Measurements from ENCODE around the gene EVI5. TPM values are rescaled to one million over a fixed set of nuclear protein-coding genes. Genes with fewer than 3 reads are reported as not detected.
"Not testable (repeated sequence)": the region's sequence is repeated elsewhere in the genome, so short reads cannot be mapped to it uniquely, and the experiment has no call there.

Gene EVI5
- total RNA-seq, 1 experiment from 2014 or later = 12.8 TPM

DNA sequence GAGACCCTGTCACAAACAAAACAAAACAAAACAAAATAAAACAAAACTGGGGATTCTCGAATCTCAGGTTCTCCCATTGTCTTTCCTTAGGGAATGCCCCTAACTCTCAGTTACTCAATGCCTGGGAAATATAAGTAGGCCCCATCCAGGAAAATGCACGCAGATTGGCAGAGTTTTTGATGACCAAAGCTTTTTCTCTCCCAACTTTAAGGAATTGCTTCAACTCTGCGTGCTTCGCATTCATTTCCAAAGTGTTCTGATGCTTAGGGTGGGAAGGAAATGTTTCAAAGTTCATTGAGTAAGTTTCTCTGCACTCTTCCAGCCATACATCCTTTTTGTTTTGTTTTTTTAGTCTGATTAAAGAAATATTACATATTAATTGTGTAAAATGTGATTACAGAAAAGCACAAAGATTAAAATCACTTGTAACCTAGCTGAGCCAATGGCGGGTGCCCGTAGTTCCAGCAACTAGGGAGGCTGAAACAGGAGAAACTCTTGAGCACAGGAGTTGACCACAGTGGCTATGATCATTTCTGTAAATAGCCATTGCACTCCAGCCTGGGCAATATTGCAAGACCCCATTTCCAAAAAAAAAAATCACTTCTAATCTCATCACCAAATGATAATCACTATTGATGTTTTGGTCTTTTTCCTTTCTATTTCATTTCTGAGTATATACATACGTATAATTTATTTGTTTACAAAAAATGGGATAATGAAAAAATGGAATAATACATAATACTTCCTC is 18.4 kb upstream of the EVI5 start:
- H3K4me3 ChIP-seq = no peak overlapping the region
- DNase-seq = no peak
- no peaks in the 10 kb centered on the region for H3K36me3 ChIP-seq
- no peaks in the 10 kb centered on the region for H3K27me3 ChIP-seq
- no peaks in the 10 kb centered on the region for H3K9me3 ChIP-seq

DNA sequence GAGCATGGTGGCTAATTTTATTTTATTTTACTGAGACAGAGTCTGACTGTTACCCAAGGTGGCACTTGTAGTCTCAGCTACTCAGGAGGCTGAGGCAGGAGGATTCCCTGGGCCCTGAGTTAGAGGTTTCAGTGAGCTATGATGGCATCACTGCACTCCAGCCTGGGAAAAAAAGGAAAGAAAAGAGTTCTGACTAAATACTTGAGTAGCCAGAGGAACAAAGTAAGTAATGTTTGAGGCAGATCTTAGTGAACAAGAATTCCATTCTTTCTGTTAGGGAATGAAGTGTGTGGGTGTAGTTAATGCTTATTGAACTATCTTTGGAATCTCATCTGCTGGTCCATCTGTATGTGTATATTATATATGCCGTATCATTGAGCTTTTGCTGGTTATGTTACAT is 13.1 kb upstream of the EVI5 start:
- Histone ChIP-seq H3K9me3 (no peaks in the 10 kb centered on the region), H3K27me3 (no peaks in the 10 kb centered on the region), H3K4me3 (no peak overlapping the region), H3K36me3 (no peaks in the 10 kb centered on the region)
- no peak for DNase-seq

DNA sequence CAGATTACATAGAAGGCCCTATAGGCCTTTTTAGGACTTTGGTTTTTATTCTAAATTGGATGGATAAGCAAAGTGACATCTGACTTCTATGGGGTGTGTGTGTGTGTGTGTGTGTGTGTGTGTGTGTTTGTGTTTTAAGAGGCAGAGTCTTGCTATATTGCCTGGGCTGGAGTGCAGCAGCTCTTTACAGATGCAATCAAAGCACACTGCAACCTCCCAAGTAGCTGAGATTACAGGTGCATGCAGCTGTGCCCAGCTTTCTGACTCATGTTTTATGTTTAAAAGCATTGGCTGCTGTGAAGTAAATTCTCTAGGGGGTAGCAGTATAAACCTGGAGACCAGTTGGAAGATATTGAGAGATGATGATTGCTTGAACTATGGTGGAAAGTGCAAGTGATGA is 12.4 kb upstream of the EVI5 start:
- Histone ChIP-seq H3K4me3 (no peak overlapping the region), H3K36me3 (no peaks in the 10 kb centered on the region), H3K27me3 (no peaks in the 10 kb centered on the region), H3K9me3 (no peaks in the 10 kb centered on the region)
- peak; percentile 13 for DNase-seq

DNA sequence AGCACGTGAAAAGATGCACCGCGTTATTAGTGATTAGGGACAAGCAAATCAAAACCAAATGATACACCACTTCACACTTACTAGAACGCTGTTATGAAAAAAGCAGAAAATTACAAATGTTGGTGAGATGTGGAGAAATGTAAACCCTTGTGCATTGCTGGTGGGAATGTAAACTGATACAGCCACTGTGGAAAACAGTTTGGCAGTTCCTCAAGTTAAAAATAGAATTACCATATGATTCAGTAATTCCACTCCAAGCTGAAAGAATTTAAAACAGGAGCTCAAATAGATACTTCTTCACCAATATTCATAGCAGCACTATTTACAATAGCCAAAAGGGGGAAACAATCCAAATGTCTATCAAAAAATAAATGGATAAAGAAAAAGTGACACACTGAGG is 10.3 kb upstream of the EVI5 start:
- Histone ChIP-seq H3K4me3 (no peak overlapping the region), H3K9me3 (no peaks in the 10 kb centered on the region), H3K27me3 (no peaks in the 10 kb centered on the region), H3K36me3 (no peaks in the 10 kb centered on the region)
- DNase-seq = no peak

DNA sequence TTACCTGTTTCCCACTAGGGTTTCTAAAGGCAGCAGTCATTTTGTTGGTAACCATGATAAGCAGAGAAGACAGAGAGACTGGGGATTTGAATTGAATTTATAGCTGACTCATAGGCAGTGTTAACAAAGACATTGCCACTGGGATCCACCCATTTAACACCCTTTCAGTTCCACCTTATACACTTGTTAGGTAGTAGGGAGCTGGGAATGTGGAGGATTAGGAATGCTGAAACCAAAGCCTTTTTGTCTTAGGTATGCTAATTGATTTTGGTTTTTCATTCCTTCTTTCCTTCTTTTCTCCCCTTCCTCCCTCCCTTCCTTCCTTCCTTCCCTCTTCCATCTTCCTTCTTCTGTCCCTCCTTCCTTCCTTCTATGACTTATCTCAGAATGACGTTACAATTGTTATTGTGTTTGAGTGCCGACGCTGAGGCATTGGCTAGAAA is 7.5 kb upstream of the EVI5 start:
- H3K27me3 ChIP-seq = no peaks in the 10 kb centered on the region
- H3K36me3 ChIP-seq = no peaks in the 10 kb centered on the region
- H3K4me3 ChIP-seq = no peak overlapping the region
- H3K9me3 ChIP-seq = no peaks in the 10 kb centered on the region
- DNase-seq = no peak

DNA sequence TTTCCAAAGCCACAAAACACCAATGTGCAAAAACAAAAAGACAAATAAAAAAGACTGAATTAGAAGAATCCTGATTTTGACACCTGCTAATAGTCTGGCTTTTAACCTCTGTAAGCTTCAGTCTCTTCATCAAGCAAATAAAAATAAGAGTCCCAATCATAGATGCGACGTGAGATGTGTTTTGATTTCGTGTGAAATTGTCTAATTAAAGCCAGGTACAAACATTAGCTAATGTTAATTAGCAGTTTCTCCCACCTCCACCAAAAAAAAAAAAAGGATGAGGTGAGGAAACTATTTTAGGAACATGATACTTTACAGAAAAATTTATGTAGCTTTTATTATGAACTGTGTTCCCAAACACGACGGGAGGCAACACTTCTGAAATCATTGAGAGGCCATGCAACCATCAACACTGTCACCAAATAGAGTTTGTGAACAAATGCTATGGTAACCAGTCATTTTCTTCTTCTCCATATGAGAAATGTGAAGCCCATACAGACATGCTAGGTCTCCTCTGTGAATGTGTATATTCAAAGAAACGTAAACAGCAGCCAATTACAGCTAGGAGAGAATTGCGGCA is 6.7 kb upstream of the EVI5 start:
- H3K27me3 ChIP-seq = no peaks in the 10 kb centered on the region
- H3K9me3 ChIP-seq = no peaks in the 10 kb centered on the region
- no peak for DNase-seq
- no peak overlapping the region for H3K4me3 ChIP-seq
- H3K36me3 ChIP-seq = no peaks in the 10 kb centered on the region

DNA sequence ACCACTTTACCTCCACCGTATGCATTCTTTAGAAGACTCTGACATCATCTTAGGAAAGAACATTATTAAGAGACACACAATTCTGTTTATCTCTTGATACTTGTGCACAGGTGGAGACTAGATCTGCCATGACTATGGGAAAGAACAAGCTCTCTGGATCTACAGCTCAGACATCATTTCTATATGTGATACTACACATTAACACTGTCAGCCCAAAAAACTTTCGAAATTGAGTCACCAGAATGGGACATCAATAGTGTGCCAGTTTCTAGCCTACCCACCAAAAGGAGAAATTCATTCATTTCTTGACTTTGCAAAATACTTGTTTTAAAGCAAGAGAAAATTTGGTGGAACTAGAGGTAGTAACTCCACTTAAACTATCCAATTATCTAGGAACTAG is 6.0 kb upstream of the EVI5 start:
- Histone ChIP-seq H3K4me3 (no peak overlapping the region), H3K9me3 (no peaks in the 10 kb centered on the region), H3K36me3 (no peaks in the 10 kb centered on the region), H3K27me3 (no peaks in the 10 kb centered on the region)
- DNase-seq = no peak

DNA sequence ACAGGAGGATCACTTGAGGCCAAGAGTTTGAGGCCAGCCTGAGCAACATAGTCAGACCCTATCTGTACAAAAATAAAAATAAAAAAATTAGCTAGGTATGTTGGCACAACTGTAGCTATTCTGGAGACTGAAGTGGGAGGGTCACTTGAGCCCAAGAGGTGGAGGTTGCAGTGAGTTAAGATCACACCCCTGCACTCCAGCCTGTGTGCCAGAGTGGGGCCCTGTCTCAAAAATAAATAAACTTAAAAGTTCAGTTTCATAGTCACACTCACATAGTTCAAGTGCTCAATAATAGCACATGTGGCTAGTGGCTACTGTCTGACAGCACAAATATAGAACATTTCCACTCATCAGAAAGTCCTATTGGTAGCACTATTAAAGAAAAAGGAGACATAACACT is 5.2 kb upstream of the EVI5 start:
- H3K36me3 ChIP-seq = no peaks in the 10 kb centered on the region
- no peaks in the 10 kb centered on the region for H3K9me3 ChIP-seq
- H3K27me3 ChIP-seq = no peaks in the 10 kb centered on the region
- H3K4me3 ChIP-seq = no peak overlapping the region
- no peak for DNase-seq

DNA sequence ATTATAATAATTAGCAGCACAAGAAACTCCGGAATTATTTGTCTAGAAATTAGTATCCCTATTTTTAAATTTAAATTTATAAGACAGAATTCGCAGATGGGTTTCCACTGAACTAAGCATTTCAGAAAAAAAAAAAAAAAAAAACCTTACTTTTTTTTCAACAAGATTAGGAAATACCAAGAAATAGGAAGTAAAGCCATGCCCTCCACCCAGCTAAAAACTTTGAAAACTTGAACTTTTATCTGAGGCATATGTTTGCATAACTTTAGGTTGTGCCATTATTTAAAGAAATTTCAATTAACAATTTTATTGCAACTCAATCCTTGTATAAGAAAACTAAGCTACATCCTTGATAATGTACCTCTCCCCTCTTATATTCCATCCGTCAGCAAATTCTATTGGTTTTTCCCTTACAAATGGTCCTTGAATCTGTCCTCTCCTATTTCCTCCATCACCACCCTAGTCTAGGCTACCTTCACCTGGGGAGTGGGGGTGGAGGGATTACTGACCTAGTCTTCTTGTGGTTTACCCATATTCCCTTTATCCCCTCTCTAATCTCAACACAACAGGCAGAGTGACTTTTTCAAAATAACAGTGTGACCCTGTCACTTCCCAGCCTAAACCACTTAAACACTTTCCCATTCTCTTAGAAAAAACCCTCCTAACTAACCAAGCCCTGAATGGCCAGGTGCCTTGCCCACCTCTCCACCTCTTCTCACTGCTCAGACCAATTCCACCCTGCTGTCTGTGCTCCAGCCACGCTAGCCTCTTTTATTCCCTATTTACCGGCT is 1.4 kb upstream of the EVI5 start:
- H3K36me3 ChIP-seq = no peaks in the 10 kb centered on the region
- H3K4me3 ChIP-seq = peak overlapping the region; percentile 81
- DNase-seq = no peak

DNA sequence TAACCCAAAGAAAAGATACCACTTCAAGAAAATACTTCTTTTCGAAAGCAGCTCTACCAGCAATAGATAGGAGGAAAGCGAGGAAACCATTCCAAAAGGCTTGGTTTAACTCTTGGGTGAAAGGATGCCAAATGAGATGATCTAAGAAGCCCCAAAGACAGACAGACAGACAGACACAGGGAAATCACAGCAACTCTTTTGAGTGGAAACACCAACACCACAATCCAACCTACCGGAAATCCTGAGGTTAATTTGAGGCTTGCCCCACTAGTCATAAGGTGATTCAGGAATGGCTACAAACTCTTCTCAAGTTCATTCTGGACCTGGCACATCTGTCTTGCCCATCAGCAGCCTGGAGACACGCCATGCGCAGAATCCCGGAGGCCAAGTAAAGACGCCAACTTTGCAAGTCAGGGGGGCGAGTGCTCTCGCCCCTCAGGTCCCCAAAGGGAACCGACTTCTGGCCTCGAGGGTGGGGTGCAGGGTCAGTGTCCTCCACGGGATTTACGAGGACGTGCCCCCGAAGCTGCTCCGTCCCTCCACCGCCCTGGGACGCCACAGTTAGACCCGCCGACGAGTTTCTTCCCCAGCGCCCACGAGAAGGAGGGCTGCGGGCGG is 778 bp downstream of the EVI5 start:
- peak; percentile 50 for DNase-seq
- Histone ChIP-seq H3K4me3 (peak overlapping the region; percentile 81), H3K27me3 (no peaks in the 10 kb centered on the region), H3K9me3 (no peaks in the 10 kb centered on the region), H3K36me3 (no peaks in the 10 kb centered on the region)

More for the DNA sequence above, 1.4 kb upstream of the EVI5 start:
- Histone ChIP-seq H3K9me3 (no peaks in the 10 kb centered on the region), H3K27me3 (no peaks in the 10 kb centered on the region)

DNA sequence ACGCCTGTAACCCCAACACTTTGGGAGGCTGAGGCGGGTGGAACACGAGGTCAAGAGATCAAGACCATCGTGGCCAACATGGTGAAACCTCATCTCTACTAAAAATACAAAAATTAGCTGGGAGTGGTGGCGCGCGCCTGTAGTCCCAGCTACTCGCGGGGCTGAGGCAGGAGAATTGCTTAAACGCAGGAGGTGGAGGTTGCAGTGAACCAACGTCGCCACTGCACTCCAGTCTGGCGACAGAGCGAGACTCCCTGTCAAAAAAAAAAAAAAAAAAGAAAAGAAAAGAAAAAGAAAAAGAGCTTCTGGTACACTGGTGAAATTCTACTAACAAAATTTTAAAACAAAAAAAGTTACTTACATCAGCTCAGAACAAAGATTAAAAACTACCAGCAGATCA is 1.4 kb downstream of the EVI5 start:
- H3K9me3 ChIP-seq, H3K27me3 ChIP-seq, H3K36me3 ChIP-seq: not testable (repeated sequence)
- peak; percentile 4 for DNase-seq
- peak overlapping the region; percentile 81 for H3K4me3 ChIP-seq

DNA sequence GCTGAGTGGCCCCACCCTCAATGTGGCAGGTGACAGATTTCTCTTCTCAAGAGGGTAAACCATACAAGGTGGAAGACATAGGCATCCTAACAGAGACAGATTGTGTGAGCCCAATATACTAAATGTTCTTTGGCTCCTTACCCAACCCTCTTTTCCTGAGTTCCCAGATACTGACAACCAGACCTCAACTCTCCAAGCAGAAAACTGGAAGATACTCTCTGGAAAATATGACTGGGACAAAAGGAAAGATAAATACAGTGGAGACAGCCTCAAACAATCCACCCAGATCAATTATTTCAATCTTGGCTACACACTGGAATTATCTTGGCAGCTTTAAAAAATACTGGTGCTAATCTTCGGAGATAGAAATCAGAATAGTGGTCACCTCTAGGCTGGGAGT is 6.5 kb downstream of the EVI5 start:
- Histone ChIP-seq H3K4me3 (no peak overlapping the region), H3K27me3 (no peaks in the 10 kb centered on the region), H3K9me3 (no peaks in the 10 kb centered on the region), H3K36me3 (no peaks in the 10 kb centered on the region)
- DNase-seq = no peak

DNA sequence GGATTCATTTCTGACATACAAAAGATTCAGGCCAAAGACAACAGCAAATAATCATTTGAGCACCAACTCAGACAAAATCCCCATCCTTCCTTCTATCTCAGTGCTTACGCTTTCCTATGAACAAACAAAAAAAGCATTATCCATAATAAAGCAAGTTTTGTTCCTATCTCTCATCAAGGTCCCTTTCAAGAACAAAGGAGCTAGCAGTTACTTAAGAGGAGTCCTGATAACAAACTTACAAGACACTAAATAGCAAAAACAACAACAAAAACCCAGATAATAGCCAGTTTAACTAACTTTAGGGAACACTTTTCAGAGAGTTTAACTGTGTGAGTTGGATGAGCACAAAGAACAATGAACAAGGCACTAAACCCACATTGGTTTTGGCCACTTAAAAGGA is 10.5 kb downstream of the EVI5 start:
- Histone ChIP-seq H3K36me3 (no peaks in the 10 kb centered on the region), H3K27me3 (no peaks in the 10 kb centered on the region), H3K4me3 (no peak overlapping the region), H3K9me3 (no peaks in the 10 kb centered on the region)
- DNase-seq = no peak

DNA sequence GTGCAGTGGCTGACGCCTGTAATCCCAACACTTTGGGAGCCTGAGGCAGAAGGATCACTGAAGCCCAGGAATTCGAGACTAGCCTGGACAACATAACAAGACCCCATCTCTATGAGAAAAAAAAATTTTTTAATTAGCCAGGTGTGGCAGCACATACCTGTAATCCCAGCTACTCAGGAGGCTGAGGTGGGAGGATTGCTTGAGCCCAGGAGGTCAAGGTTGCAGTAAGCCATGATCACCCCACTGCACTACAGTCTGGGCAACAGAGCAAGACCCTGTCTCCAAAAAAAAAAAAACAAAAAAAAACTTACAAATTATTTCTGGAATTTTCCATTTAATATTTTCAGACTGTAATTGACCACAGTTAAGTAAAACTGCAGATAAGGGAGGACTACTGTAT is 11.2 kb downstream of the EVI5 start:
- not testable (repeated sequence) for H3K4me3 ChIP-seq

DNA sequence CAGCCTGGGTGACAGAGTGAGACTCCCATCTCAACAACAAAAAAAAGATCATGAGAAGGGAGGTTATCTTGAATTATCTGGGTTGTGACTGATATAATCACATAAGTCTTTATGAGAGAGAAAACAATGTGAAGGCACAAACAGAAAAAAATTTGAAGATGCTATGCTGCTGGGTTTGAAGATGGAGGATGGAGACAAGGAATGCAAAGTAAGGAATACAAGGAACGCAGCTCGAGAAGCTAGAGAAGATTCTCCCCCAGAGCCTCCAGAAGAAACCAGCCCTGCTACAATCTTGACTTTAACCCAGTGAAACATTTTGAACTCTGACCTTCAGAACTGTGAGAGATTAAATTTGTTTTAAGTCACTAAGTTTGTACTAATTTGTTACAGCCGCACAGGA is 15.1 kb downstream of the EVI5 start:
- Histone ChIP-seq H3K4me3 (no peak overlapping the region), H3K27me3 (no peaks in the 10 kb centered on the region), H3K36me3 (no peaks in the 10 kb centered on the region), H3K9me3 (no peaks in the 10 kb centered on the region)
- no peak for DNase-seq

More for the DNA sequence above, 11.2 kb downstream of the EVI5 start:
- not testable (repeated sequence) for H3K9me3 ChIP-seq, H3K27me3 ChIP-seq, H3K36me3 ChIP-seq, DNase-seq

DNA sequence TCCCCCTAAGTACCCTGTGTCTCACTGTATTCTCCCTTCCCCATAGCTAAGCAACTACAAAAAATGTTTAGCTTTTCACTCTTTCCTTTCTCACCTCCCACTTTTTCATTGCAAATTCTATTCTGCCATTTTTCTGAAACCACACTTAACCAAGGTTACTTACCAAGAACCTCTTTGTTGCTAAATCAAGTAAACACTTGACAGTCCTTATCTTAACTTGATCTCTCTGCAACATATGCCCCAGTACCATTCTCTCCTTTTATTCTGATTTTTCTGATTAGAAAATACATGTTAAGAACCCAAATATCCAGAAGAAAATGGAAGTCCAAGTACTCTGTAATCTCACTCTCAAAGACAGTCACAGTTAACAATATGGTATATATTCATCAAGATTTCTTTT is 16.0 kb downstream of the EVI5 start:
- no peak overlapping the region for H3K4me3 ChIP-seq
- no peaks in the 10 kb centered on the region for H3K36me3 ChIP-seq
- DNase-seq = no peak
- H3K9me3 ChIP-seq = no peaks in the 10 kb centered on the region
- H3K27me3 ChIP-seq = no peaks in the 10 kb centered on the region

DNA sequence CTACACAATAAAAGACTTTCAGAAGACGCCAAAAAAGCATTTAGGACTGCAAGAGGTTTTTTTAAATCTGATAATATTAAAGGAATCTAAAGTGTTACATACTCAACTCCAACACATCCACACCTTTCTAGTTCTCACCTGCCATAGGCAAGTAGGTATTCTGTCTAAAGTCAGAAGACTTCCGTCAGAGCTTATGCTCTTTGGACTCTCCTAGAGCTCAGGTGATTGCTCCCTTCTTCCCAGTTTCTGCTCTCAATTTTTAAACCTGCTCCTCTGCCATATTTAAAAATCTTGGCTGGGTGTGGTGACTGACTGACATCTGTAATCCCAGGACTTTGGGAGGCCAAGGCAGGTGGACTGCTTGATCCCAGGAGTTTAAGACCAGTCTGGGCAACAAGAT is 16.6 kb downstream of the EVI5 start:
- no peak for DNase-seq
- Histone ChIP-seq H3K4me3 (no peak overlapping the region), H3K36me3 (no peaks in the 10 kb centered on the region), H3K9me3 (no peaks in the 10 kb centered on the region), H3K27me3 (no peaks in the 10 kb centered on the region)
